Ovary (tissue), 9 donors: ENCODE data around the gene BMP2K. TPM values are rescaled to one million over a fixed set of nuclear protein-coding genes. Genes with fewer than 3 reads are reported as not detected.

ENCODE experiments used
- DNase-seq, 5 donors: peaks; one replicate each; pipeline ENCODE4 v3.0.0-alpha.2; 2019 to 2020
- H3K27ac ChIP-seq, 2 donors: fragments of 200-600 bp; one replicate each; pipeline versions ENCODE4 v1.5.1 to v1.8.0; 2019 to 2022
- H3K27me3 ChIP-seq: fragments of 200-600 bp; one replicate; pipeline ENCODE4 v1.8.0; 2022
- H3K36me3 ChIP-seq: fragments of 200-600 bp; sonication (generic); one replicate; pipeline ENCODE4 v1.5.1; 2019
- H3K4me1 ChIP-seq: one replicate; pipeline ENCODE4 v1.8.1; 2013; ENCODE audit warnings: mild to moderate bottlenecking, moderate library complexity; ENCODE audit not compliant: insufficient read depth
- H3K4me3 ChIP-seq: fragments of 200-600 bp; sonication (generic); one replicate; pipeline ENCODE4 v1.5.1; 2017
- H3K9me3 ChIP-seq, 2 donors: fragments of 200-600 bp in 1 of 2; sonication (generic) in 1 of 2; one replicate each; pipeline versions ENCODE4 v1.5.1 to v1.8.1; 2013 to 2019; ENCODE audit warnings: mild to moderate bottlenecking in 1 of 2, moderate library complexity in 1 of 2
- CTCF ChIP-seq, 3 donors: fragments of 450-650 bp in 2 of 3; fragments of 200-600 bp in 1 of 3; IDR thresholded peaks; one replicate each; pipeline versions ENCODE4 v1.5.1 to v1.8.0; 2016 to 2022; ENCODE audit warnings: antibody characterized with exemption in 3 of 3, mild to moderate bottlenecking in 1 of 3
- EP300 ChIP-seq: sonication (generic); formaldehyde crosslinking; IDR thresholded peaks from one replicate; pipeline ENCODE4 v1.6.1; 2017; ENCODE audit warnings: antibody characterized with exemption
- POLR2A ChIP-seq: fragments of 450-650 bp; IDR thresholded peaks from one replicate; pipeline ENCODE4 v1.6.1; 2017; ENCODE audit warnings: antibody characterized with exemption, mild to moderate bottlenecking, moderate library complexity
- WGBS, 3 donors: extraction: QIAGEN DNeasy Blood & Tissue Kit in 1 of 3; methylation state at CpG; one replicate each; pipeline versions ENCODE4 v1.1.5 to v1.1.7; 2013 to 2017; 5-methylcytosine and 5-hydroxymethylcytosine counted together
- intact Hi-C, 4 donors: fragments of 100-400 bp; cut with DNase I; formaldehyde crosslinking; loops; one replicate each; pipeline versions ENCODE4 v1.11.0 to v1.15.1; 2022 to 2023
- polyA plus RNA-seq, 2 donors: library from polyadenylated mRNA; stranded (reverse); fragments of 200-250 nt in 1 of 2; fragments of 350-450 nt in 1 of 2; fragmentation: Illumina TruSeq in 1 of 2; extraction: RNeasy Lipid Tissue Mini Kit (QIAGEN cat#74804) in 1 of 2; gene quantifications; one replicate each; pipeline ENCODE4 v1.2.3, GENCODE V29; 2013 to 2014
- total RNA-seq, 7 donors: library from RNA; depleted of rRNA in 2 of 7; stranded (reverse); fragments of >200 nt in 2 of 7; fragmentation: NEBNext Ultra II Directional in 3 of 7; extraction: Animal tissue kit (Norgen Biotek cat#: 25700) in 3 of 7; gene quantifications; one replicate each; pipeline versions ENCODE4 v1.1.0 to v1.2.4, GENCODE V29; 2016 to 2023
- donor health status: DM: no; HTN: no; CAD: no; lungs with moderate emphysema.
- donor health status: DM: no; HTN: no; CAD: no.
- donor health status: Bipolar disorder and iron deficiency.
- donor health status: DM: yes; HTN: yes; CAD: no.
- donor health status: DM: no; HTN: no; CAD: no.
- donor health status: DM: yes; HTN: yes; CAD: no.

BMP2K gene
- total and polyA plus RNA-seq, 9 donors: 4.8 to 57.3 (median 21.2) TPM

- no peak for DNase-seq
- H3K9me3 ChIP-seq: no peaks in the 10 kb centered on the region
- H3K4me1 ChIP-seq: no peaks in the 10 kb centered on the region
- intact Hi-C loops: no loop called here
- WGBS, 3 donors: 87 to 90% (median 89%) methylated on average over 5 of the region's 5 CpGs
- H3K4me3 ChIP-seq: no peak overlapping the region
- H3K27me3 ChIP-seq: no peaks in the 10 kb centered on the region
- TF ChIP-seq CTCF (IDR thresholded peaks at IDR 0.05) (no peak), EP300 (no peak), POLR2A (no peak)
- H3K27ac ChIP-seq: no peak overlapping the region
- H3K36me3 ChIP-seq: no peaks in the 10 kb centered on the region
Observed at GRCh38 chr4:78876568-78877320, 100.6 kb downstream of the BMP2K start.

GRCh38 chr4:78878031-78878430 lies 101.9 kb downstream of the BMP2K start:
- Histone ChIP-seq H3K4me3 (no peak overlapping the region), H3K4me1 (no peaks in the 10 kb centered on the region), H3K27ac (no peak overlapping the region), H3K36me3 (no peaks in the 10 kb centered on the region), H3K9me3 (no peaks in the 10 kb centered on the region), H3K27me3 (no peaks in the 10 kb centered on the region)
- no peak for TF ChIP-seq CTCF (IDR thresholded peaks at IDR 0.05)
- no peak for TF ChIP-seq POLR2A
- no peak for TF ChIP-seq EP300
- intact Hi-C loops: no loop called here
- no peak for DNase-seq
- 91 to 95% (median 92%) methylated on average over 1 of the region's 1 CpG for WGBS, 3 donors

GRCh38 chr4:78880874-78881492 lies 104.8 kb downstream of the BMP2K start:
- Histone ChIP-seq H3K4me3 (no peak overlapping the region), H3K27ac (no peak overlapping the region), H3K27me3 (no peaks in the 10 kb centered on the region), H3K9me3 (no peaks in the 10 kb centered on the region), H3K4me1 (no peaks in the 10 kb centered on the region), H3K36me3 (no peaks in the 10 kb centered on the region)
- intact Hi-C loops: no loop called here
- TF ChIP-seq CTCF (IDR thresholded peaks at IDR 0.05): no peak
- no peak for TF ChIP-seq POLR2A
- no peak for TF ChIP-seq EP300
- DNase-seq: no peak

- no peak for DNase-seq
- Histone ChIP-seq H3K27ac (no peak overlapping the region), H3K4me3 (no peak overlapping the region), H3K36me3 (no peaks in the 10 kb centered on the region), H3K27me3 (no peaks in the 10 kb centered on the region), H3K4me1 (no peaks in the 10 kb centered on the region), H3K9me3 (no peaks in the 10 kb centered on the region)
- intact Hi-C loops: no loop called here
- TF ChIP-seq EP300: no peak
Observed at GRCh38 chr4:78885598-78885997, 109.4 kb downstream of the BMP2K start.

- H3K4me3 ChIP-seq: no peak overlapping the region
- no peaks in the 10 kb centered on the region for H3K36me3 ChIP-seq
- no peak for DNase-seq
- no peaks in the 10 kb centered on the region for H3K4me1 ChIP-seq
- no peaks in the 10 kb centered on the region for H3K9me3 ChIP-seq
- TF ChIP-seq POLR2A (no peak), EP300 (no peak), CTCF (IDR thresholded peaks at IDR 0.05) (no peak)
- no peak overlapping the region for H3K27ac ChIP-seq
- H3K27me3 ChIP-seq: no peaks in the 10 kb centered on the region
- intact Hi-C loops: no loop called here
Observed at GRCh38 chr4:78889955-78890354, 113.8 kb downstream of the BMP2K start.
